MCF 10A (cell line): Measurements from ENCODE around the gene SEMA7A. TPM values are rescaled to one million over a fixed set of nuclear protein-coding genes. Genes with fewer than 3 reads are reported as not detected.

ENCODE experiments used
- BruUV-seq: library from RNA; stranded (reverse); fragments of 400-500 nt; replicated peaks from 2 replicates; lab custom pipeline; 2021; lab: Mats Ljungman, UMichigan
- CTCF ChIA-PET: fragments of 300-600 bp; sonication (Branson Sonifier 250); formaldehyde crosslinking; extraction: SDS; loops from one replicate; lab custom pipeline; 2021; ENCODE audit warnings: antibody characterized with exemption, inconsistent platforms; lab: Yijun Ruan, JAX
- POLR2A ChIA-PET: fragments of 300-600, 350-650 bp; sonication (Branson Sonifier 250); formaldehyde crosslinking; extraction: SDS; loops from one replicate; lab custom pipeline; 2020; ENCODE audit warnings: antibody characterized with exemption, inconsistent platforms; lab: Yijun Ruan, JAX
- DNase-seq: peaks from one replicate; pipeline ENCODE4 v3.0.0-alpha.2; 2018; ENCODE audit not compliant: unreplicated experiment
- H3K27ac Mint-ChIP-seq: one replicate; pipeline ENCODE4 v1.8.0; 2022; ENCODE audit warnings: mild to moderate bottlenecking, low read depth, mixed read lengths; ENCODE audit not compliant: unreplicated experiment
- H3K27me3 Mint-ChIP-seq: one replicate; pipeline ENCODE4 v1.8.0; 2022; ENCODE audit warnings: mixed read lengths; ENCODE audit not compliant: insufficient read depth, unreplicated experiment
- H3K36me3 Mint-ChIP-seq: one replicate; pipeline ENCODE4 v1.8.0; 2022; ENCODE audit warnings: mild to moderate bottlenecking, moderate library complexity, mixed read lengths; ENCODE audit not compliant: insufficient read depth, unreplicated experiment
- H3K4me1 Mint-ChIP-seq: one replicate; pipeline ENCODE4 v1.8.0; 2022; ENCODE audit warnings: mixed read lengths; ENCODE audit not compliant: insufficient read depth, unreplicated experiment
- H3K4me3 Mint-ChIP-seq: one replicate; pipeline ENCODE4 v1.8.0; 2022; ENCODE audit warnings: mild to moderate bottlenecking, moderate library complexity, mixed read lengths; ENCODE audit not compliant: unreplicated experiment
- H3K9me3 Mint-ChIP-seq: one replicate; pipeline ENCODE4 v1.8.0; 2022; ENCODE audit warnings: mixed read lengths; ENCODE audit not compliant: unreplicated experiment
- CTCF ChIP-seq: fragments of 200-600 bp; IDR thresholded peaks from one replicate; pipeline ENCODE4 v1.8.0; 2022; ENCODE audit warnings: antibody characterized with exemption, mild to moderate bottlenecking; ENCODE audit not compliant: unreplicated experiment
- intact Hi-C: fragments of 100-400 bp; cut with micrococcal nuclease; formaldehyde crosslinking; loops from 2 replicates; pipeline ENCODE4 v1.14.1; 2022
- total RNA-seq: library from RNA; stranded (reverse); gene quantifications from 2 replicates; pipeline ENCODE4 v1.2.3, GENCODE V29; 2022

Gene SEMA7A
- total RNA-seq, 1 experiment from 2014 or later, result 1.6 TPM

DNA sequence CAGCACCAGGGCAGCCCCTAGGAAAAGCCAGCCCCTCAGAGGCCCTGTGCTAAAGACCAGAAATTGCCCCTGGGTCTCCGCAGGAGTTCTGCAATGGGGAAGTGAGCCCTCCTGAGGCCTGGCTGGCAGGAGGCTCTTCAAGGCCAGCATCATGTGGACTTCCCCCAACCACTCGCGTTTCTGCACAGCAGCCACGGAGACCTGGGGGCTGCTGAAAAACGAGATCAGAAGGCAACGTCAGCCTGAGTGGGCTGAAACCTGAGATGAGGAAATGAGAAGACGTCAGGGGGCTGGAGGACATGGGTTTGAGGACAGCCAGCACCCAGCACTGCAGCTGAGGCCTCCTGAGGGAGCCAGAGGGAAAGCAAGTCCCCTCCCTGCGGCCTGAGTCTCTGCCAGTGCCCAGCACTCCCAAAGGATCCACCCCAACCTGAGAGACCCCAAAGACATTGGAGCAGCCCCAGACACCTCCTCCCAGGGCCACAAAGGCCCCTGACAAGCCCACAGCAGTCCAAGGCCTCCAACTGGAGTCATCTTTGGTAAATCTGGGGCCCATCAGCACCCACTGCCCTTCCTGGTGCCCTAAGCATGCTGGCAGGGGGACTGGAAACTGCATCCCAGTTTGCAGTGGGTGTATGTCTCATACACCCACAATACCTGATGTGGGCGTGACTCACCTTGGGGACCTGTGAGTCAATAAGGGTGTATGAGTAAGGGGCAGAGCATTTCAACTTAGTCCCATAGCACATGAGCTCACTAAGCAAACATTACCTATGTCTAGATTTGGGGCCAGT is 37.1 kb downstream of the SEMA7A start:
- Mint-ChIP-seq H3K9me3 (no peaks in the 10 kb centered on the region), H3K4me3 (no peak overlapping the region), H3K27me3 (no peaks in the 10 kb centered on the region), H3K36me3 (no peaks in the 10 kb centered on the region), H3K4me1 (peaks cover 38% of the 10 kb centered on the region), H3K27ac (no peak overlapping the region)
- peak; percentile 85 for DNase-seq
- no TSS peak for BruUV-seq
- intact Hi-C loops, result no loop called here
- POLR2A ChIA-PET, result interaction anchor here (0.7 kb wide), 1 partner anchor 44 kb away, joined by 3 read pairs; no protein-coding TSS in a partner anchor
- CTCF ChIA-PET, result interaction anchor here (0.7 to 2.4 kb wide), 6 partner anchors 11 to 156 kb away, joined by 3 to 10 read pairs (median 4); no protein-coding TSS in a partner anchor
- TF ChIP-seq CTCF, result no peak

DNA sequence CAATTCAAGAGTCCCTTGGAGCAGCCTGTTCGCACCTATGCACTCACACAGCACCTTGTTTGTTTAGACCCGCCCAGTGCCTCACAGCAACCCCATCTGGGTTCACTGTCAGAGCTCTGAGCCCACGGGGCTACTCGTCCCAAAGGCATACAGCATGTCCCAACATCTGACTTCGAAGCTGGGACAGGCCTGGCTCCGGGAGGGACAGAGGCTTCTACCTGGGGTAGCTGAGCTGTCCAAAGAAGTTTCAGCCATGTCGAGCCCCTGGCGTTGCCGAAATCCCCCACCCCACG is 37.7 kb downstream of the SEMA7A start:
- H3K4me3 Mint-ChIP-seq, result no peak overlapping the region
- POLR2A ChIA-PET, result no interaction called here
- intact Hi-C loops, result no loop called here

GRCh38 chr15:74395319-74396145 is 38.2 kb downstream of the SEMA7A start:
- Mint-ChIP-seq H3K9me3 (no peaks in the 10 kb centered on the region), H3K27me3 (no peaks in the 10 kb centered on the region), H3K4me1 (peaks cover 29% of the 10 kb centered on the region), H3K4me3 (no peak overlapping the region), H3K27ac (no peak overlapping the region), H3K36me3 (no peaks in the 10 kb centered on the region)
- intact Hi-C loops, result no loop called here
- TF ChIP-seq CTCF, result no peak
- POLR2A ChIA-PET, result interaction anchor here (0.7 kb wide), 1 partner anchor 157 kb away, joined by 4 read pairs; no protein-coding TSS in a partner anchor
- CTCF ChIA-PET, result interaction anchor here (0.7 to 2.4 kb wide), 2 partner anchors 13 to 155 kb away, joined by 3 to 10 read pairs; no protein-coding TSS in a partner anchor
- no TSS peak for BruUV-seq
- no peak for DNase-seq

More for the DNA sequence above, 37.7 kb downstream of the SEMA7A start:
- no peak for DNase-seq
- Mint-ChIP-seq H3K27ac (no peak overlapping the region), H3K36me3 (no peaks in the 10 kb centered on the region), H3K4me1 (peaks cover 35% of the 10 kb centered on the region), H3K9me3 (no peaks in the 10 kb centered on the region), H3K27me3 (no peaks in the 10 kb centered on the region)
- CTCF ChIA-PET, result interaction anchor here (0.7 to 2.4 kb wide), 3 partner anchors 14 to 155 kb away, joined by 3 to 10 read pairs (median 3); no protein-coding TSS in a partner anchor
- no TSS peak for BruUV-seq
- TF ChIP-seq CTCF, result no peak
